Measurements from ENCODE around the gene ATXN7L1. TPM values are rescaled to one million over a fixed set of nuclear protein-coding genes. Genes with fewer than 3 reads are reported as not detected.
A peak's percentile ranks its signal among the peaks of the same experiment; 100 is the strongest.

Gene ATXN7L1
- total and polyA plus RNA-seq, 4 donors = 7.1 to 11.0 (median 8.5) TPM

DNA sequence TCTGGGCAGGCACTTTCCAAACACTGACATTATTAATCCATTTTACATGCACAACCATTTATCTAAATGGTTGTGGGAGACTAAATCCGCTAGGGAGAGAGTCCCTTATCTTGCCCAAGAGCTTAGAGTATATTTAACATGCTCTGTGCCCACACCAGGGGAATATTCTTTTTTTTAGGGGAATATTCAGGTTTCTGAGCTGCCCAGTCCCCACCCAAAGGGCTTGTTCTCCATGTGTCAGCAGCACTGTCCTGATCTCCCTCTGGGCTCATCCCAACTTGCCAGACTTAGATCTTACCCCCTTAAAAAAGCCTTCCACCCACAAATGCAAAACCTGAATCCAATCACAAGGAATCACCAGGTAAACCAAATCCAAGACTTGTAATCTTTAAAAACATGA is 132.1 kb downstream of the ATXN7L1 start:
- H3K9me3 ChIP-seq (ENCODE audit: control insufficient read depth, insufficient read depth, low read length) = no peaks in the 10 kb centered on the region
- no peak overlapping the region for H3K27ac ChIP-seq (ENCODE audit: low read depth, low read length)
- no CpG with 5 or more reads among the region's 1 CpG for WGBS (ENCODE audit: insufficient coverage)
- peaks cover 2% of the 10 kb centered on the region for H3K36me3 ChIP-seq (ENCODE audit: control insufficient read depth, insufficient read depth, low read length)
- DNase-seq (ENCODE audit: low read depth in 4 of 6, low spot score in 6 of 6) = no peak
- H3K27me3 ChIP-seq (ENCODE audit: control insufficient read depth, insufficient read depth, low read length) = no peaks in the 10 kb centered on the region
- H3K4me1 ChIP-seq (ENCODE audit: control insufficient read depth, insufficient read depth, low read length) = no peaks in the 10 kb centered on the region
- H3K4me3 ChIP-seq (ENCODE audit: low read depth, low read length) = no peak overlapping the region

DNA sequence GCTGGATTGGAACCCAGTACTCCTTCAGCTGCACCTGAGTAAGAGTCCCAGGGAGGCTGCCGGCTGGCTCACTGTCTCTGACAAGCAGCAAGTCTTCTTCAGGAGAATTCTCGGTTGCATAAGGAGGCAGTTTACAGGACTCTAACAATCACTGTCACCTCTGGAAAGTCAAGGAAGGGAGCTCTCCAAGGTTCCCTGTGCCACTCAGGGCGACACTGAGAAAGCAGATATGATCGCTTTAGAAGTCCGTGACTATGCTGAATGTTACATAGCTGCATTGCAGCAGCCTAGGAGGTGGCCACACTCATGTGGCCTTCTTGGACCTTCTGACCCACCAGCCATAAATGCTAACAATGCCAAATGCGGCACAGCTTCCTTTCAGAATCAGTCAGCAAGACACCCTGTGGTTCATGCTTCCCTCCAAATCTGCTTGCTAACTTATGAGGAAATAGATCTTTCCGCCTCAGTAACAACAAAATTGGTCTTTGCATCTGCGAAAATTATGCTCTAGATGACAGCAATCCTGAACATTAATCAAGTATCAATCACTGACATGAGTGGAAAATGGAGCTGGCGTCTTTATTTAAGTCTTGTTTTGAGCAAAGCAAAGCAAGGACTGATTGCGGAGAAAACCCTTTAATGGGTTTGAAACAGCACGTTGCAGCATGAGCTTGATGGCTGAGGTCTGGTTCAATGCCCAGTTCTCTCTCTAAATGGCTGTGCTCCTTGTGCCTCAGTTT is 132.9 kb downstream of the ATXN7L1 start:
- Histone ChIP-seq H3K4me1 (ENCODE audit: control insufficient read depth, insufficient read depth, low read length) (no peaks in the 10 kb centered on the region), H3K36me3 (ENCODE audit: control insufficient read depth, insufficient read depth, low read length) (peaks cover 2% of the 10 kb centered on the region), H3K9me3 (ENCODE audit: control insufficient read depth, insufficient read depth, low read length) (no peaks in the 10 kb centered on the region), H3K27me3 (ENCODE audit: control insufficient read depth, insufficient read depth, low read length) (no peaks in the 10 kb centered on the region), H3K4me3 (ENCODE audit: low read depth, low read length) (no peak overlapping the region), H3K27ac (ENCODE audit: low read depth, low read length) (no peak overlapping the region)
- 71% methylated on average over 9 of the region's 11 CpGs for WGBS (ENCODE audit: insufficient coverage)
- peak in 1 of 6 donors; percentile 63 for DNase-seq (ENCODE audit: low read depth in 4 of 6, low spot score in 6 of 6)

DNA sequence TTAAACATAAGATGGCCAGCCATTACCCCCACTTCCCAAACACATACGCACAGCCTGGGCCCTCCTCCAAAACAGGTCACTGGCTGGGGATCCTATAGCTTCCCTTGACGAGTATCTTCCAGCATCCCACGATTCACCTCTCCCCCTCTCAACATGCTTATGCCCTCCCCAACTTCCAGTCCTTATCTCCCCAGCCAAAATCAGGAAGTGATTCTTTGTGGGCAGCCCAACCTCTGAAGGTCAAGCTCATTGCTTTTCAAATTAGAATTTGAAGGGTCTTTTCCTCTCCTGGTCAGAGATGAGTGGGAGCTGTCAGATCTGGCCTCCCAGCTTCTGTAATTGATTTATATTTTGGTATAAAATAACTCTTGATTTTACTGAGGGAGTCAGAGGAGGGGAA is 133.6 kb downstream of the ATXN7L1 start:
- WGBS (ENCODE audit: insufficient coverage) = 60% methylated on average over 3 of the region's 3 CpGs
- DNase-seq (ENCODE audit: low read depth in 4 of 6, low spot score in 6 of 6) = no peak
- Histone ChIP-seq H3K27ac (ENCODE audit: low read depth, low read length) (no peak overlapping the region), H3K9me3 (ENCODE audit: control insufficient read depth, insufficient read depth, low read length) (no peaks in the 10 kb centered on the region), H3K4me1 (ENCODE audit: control insufficient read depth, insufficient read depth, low read length) (no peaks in the 10 kb centered on the region), H3K4me3 (ENCODE audit: low read depth, low read length) (no peak overlapping the region), H3K36me3 (ENCODE audit: control insufficient read depth, insufficient read depth, low read length) (peaks cover 2% of the 10 kb centered on the region), H3K27me3 (ENCODE audit: control insufficient read depth, insufficient read depth, low read length) (no peaks in the 10 kb centered on the region)

DNA sequence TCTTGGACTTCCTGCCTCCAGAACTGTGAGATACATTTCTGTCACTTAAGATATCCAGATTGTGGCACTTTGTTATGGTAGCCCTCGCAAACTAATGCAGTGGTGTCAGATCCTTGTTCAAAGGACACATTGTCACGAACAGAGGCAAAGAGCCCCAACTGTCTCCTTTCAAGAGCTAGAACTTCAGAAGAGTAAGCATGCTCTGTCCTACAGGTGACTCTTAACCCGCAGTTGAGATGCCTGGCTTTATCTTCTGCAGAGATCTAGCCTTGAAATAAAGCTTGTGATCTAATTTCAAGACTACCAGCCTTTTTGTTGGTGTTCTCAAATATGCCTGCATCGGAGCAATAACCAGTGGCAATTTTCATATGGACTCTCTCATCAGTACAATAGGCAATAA is 134.4 kb downstream of the ATXN7L1 start:
- H3K9me3 ChIP-seq (ENCODE audit: control insufficient read depth, insufficient read depth, low read length) = no peaks in the 10 kb centered on the region
- no peak overlapping the region for H3K27ac ChIP-seq (ENCODE audit: low read depth, low read length)
- DNase-seq (ENCODE audit: low read depth in 4 of 6, low spot score in 6 of 6) = no peak
- WGBS (ENCODE audit: insufficient coverage) = 98% methylated on average over 4 of the region's 4 CpGs
- peaks cover 2% of the 10 kb centered on the region for H3K36me3 ChIP-seq (ENCODE audit: control insufficient read depth, insufficient read depth, low read length)
- H3K4me3 ChIP-seq (ENCODE audit: low read depth, low read length) = no peak overlapping the region
- no peaks in the 10 kb centered on the region for H3K27me3 ChIP-seq (ENCODE audit: control insufficient read depth, insufficient read depth, low read length)
- H3K4me1 ChIP-seq (ENCODE audit: control insufficient read depth, insufficient read depth, low read length) = no peaks in the 10 kb centered on the region

DNA sequence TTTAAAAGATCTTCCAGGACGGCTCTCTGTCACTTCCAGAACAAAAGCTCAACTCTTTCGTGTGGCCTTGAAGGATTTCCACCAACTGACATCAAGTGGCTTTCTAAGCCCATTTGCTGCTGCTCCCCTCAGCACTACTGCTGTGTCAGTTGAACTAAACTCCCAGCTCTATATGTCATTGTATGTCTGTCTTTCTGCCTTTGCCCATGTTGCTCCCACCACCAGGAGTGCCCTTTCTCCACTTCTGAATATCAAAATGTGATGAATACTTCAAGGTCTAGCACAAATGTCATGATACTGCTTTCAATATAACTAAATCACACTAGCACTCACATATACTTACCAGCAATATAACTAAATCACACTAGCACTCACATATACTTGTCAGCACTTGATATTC is 138.3 kb downstream of the ATXN7L1 start:
- Histone ChIP-seq H3K36me3 (ENCODE audit: control insufficient read depth, insufficient read depth, low read length) (no peaks in the 10 kb centered on the region), H3K27me3 (ENCODE audit: control insufficient read depth, insufficient read depth, low read length) (no peaks in the 10 kb centered on the region), H3K4me1 (ENCODE audit: control insufficient read depth, insufficient read depth, low read length) (peaks cover 3% of the 10 kb centered on the region), H3K27ac (ENCODE audit: low read depth, low read length) (no peak overlapping the region), H3K4me3 (ENCODE audit: low read depth, low read length) (no peak overlapping the region), H3K9me3 (ENCODE audit: control insufficient read depth, insufficient read depth, low read length) (no peaks in the 10 kb centered on the region)
- no peak for DNase-seq (ENCODE audit: low read depth in 4 of 6, low spot score in 6 of 6)
- WGBS (ENCODE audit: insufficient coverage) = 92% methylated on average over 2 of the region's 2 CpGs

DNA sequence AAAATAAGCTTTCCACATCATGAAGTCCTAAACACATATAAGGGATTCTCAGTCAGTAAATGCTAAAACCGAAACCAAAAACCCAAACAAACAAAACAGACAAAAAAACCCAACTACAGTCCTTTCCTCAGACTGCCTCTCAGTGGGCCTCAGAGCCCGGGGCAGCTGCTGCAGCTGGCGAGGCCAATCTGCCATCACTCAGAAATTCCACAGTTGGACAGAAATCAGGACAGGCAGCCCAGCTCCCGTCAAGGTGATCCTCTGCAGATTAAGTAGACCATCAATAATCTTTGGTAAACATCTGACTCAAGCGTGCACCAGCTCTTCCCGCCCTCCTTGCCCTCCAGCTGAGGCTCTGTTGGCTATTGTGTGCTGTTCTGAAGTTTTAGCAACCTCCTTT is 142.2 kb downstream of the ATXN7L1 start:
- Histone ChIP-seq H3K27ac (ENCODE audit: low read depth, low read length) (no peak overlapping the region), H3K4me1 (ENCODE audit: control insufficient read depth, insufficient read depth, low read length) (peaks cover 3% of the 10 kb centered on the region), H3K4me3 (ENCODE audit: low read depth, low read length) (no peak overlapping the region), H3K27me3 (ENCODE audit: control insufficient read depth, insufficient read depth, low read length) (no peaks in the 10 kb centered on the region), H3K9me3 (ENCODE audit: control insufficient read depth, insufficient read depth, low read length) (no peaks in the 10 kb centered on the region), H3K36me3 (ENCODE audit: control insufficient read depth, insufficient read depth, low read length) (no peaks in the 10 kb centered on the region)
- DNase-seq (ENCODE audit: low read depth in 4 of 6, low spot score in 6 of 6) = no peak
- WGBS (ENCODE audit: insufficient coverage) = 67% methylated on average over 4 of the region's 6 CpGs

DNA sequence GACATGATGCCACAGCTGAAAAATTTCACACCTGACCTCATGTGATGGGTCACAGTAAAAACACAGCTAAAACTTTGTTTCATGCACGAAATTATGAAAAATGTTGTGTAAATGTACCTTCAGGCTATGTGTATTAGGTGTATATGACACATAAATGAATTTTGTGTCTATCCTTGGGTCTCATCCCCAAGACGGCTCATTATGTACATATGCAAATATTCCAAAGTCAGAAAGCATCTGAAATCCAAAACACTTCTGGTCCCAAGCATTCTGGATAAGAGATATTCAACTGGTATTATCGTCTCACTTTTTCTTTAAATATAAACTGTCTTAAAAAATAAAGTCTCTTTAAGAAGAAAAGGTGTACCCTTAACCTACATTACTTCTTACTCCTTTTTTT is 145.4 kb downstream of the ATXN7L1 start:
- Histone ChIP-seq H3K4me1 (ENCODE audit: control insufficient read depth, insufficient read depth, low read length) (peaks cover 3% of the 10 kb centered on the region), H3K27ac (ENCODE audit: low read depth, low read length) (no peak overlapping the region), H3K27me3 (ENCODE audit: control insufficient read depth, insufficient read depth, low read length) (no peaks in the 10 kb centered on the region), H3K36me3 (ENCODE audit: control insufficient read depth, insufficient read depth, low read length) (no peaks in the 10 kb centered on the region), H3K4me3 (ENCODE audit: low read depth, low read length) (no peak overlapping the region), H3K9me3 (ENCODE audit: control insufficient read depth, insufficient read depth, low read length) (no peaks in the 10 kb centered on the region)
- no CpG with 5 or more reads among the region's 3 CpGs for WGBS (ENCODE audit: insufficient coverage)
- DNase-seq (ENCODE audit: low read depth in 4 of 6, low spot score in 6 of 6) = no peak

DNA sequence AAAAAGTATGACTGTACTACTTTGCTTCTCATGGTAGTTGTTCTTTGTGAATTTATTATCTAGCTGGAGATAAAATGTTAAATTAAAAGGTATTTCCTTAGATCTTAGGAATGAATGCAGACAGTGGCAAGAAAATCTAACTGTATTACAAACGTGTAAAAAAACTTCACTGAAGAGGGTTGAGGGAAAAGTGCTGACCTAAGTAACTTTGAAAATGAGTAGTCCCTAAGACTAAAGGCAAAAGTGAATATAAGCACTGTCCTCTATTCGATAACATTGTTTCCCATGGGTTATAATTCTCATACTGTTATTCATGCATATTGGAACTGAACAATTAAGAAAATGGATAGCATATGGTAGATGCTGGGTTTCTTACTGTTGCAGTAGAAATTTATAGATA is 148.4 kb downstream of the ATXN7L1 start:
- no peaks in the 10 kb centered on the region for H3K9me3 ChIP-seq (ENCODE audit: control insufficient read depth, insufficient read depth, low read length)
- peaks cover 4% of the 10 kb centered on the region for H3K4me1 ChIP-seq (ENCODE audit: control insufficient read depth, insufficient read depth, low read length)
- H3K4me3 ChIP-seq (ENCODE audit: low read depth, low read length) = no peak overlapping the region
- DNase-seq (ENCODE audit: low read depth in 4 of 6, low spot score in 6 of 6) = no peak
- no peaks in the 10 kb centered on the region for H3K36me3 ChIP-seq (ENCODE audit: control insufficient read depth, insufficient read depth, low read length)
- no peak overlapping the region for H3K27ac ChIP-seq (ENCODE audit: low read depth, low read length)
- no peaks in the 10 kb centered on the region for H3K27me3 ChIP-seq (ENCODE audit: control insufficient read depth, insufficient read depth, low read length)
- no CpG with 5 or more reads among the region's 2 CpGs for WGBS (ENCODE audit: insufficient coverage)

DNA sequence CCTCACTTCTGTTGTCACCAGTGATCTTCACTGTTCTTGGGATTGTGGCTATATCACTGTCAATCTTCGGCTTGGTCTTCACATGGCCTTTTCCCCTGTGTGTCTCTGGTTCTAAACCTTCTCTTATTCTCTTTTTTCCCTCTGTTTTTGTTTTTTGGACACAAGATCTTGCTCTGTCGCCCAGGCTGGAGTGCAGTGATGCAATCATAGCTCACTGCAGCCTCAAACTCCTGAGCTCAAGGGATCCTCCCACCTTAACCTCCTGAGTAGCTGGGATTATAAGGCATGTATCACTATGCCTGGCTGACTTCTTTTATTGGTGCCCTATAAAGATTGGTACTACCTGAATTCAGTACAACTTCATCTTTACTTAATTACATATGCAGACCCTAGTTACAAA is 151.7 kb downstream of the ATXN7L1 start:
- no peaks in the 10 kb centered on the region for H3K27me3 ChIP-seq (ENCODE audit: control insufficient read depth, insufficient read depth, low read length)
- 100% methylated on average over 1 of the region's 2 CpGs for WGBS (ENCODE audit: insufficient coverage)
- no peak overlapping the region for H3K27ac ChIP-seq (ENCODE audit: low read depth, low read length)
- H3K9me3 ChIP-seq (ENCODE audit: control insufficient read depth, insufficient read depth, low read length) = no peaks in the 10 kb centered on the region
- no peaks in the 10 kb centered on the region for H3K36me3 ChIP-seq (ENCODE audit: control insufficient read depth, insufficient read depth, low read length)
- no peak overlapping the region for H3K4me3 ChIP-seq (ENCODE audit: low read depth, low read length)
- peaks cover 4% of the 10 kb centered on the region for H3K4me1 ChIP-seq (ENCODE audit: control insufficient read depth, insufficient read depth, low read length)
- DNase-seq (ENCODE audit: low read depth in 4 of 6, low spot score in 6 of 6) = no peak

DNA sequence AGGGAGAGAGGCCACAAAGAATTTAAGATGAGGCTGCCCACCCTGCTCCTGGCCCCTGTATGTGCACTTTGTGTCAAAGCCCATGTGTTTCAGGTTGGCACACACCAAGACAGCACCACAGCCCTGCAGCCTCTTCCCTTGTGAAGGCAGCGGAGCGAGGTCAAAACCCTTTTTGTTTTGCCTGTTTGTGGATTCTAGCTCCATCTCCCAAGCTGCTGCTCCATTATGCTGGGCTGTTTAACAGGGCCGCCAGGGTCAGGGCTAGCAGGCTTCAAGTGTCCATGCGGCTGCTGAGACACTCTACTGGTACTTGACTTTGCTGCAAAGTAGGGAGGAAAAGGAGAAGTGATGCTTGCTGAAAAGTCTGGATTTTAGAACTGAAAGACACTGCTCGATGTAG is 152.8 kb downstream of the ATXN7L1 start:
- DNase-seq (ENCODE audit: low read depth in 4 of 6, low spot score in 6 of 6) = peak in 4 of 6 donors; percentile 12 to 70 (median 38)
- 18% methylated on average over 5 of the region's 5 CpGs for WGBS (ENCODE audit: insufficient coverage)
- no peak overlapping the region for H3K27ac ChIP-seq (ENCODE audit: low read depth, low read length)
- no peaks in the 10 kb centered on the region for H3K9me3 ChIP-seq (ENCODE audit: control insufficient read depth, insufficient read depth, low read length)
- peaks cover 4% of the 10 kb centered on the region for H3K4me1 ChIP-seq (ENCODE audit: control insufficient read depth, insufficient read depth, low read length)
- H3K4me3 ChIP-seq (ENCODE audit: low read depth, low read length) = no peak overlapping the region
- H3K27me3 ChIP-seq (ENCODE audit: control insufficient read depth, insufficient read depth, low read length) = no peaks in the 10 kb centered on the region
- H3K36me3 ChIP-seq (ENCODE audit: control insufficient read depth, insufficient read depth, low read length) = no peaks in the 10 kb centered on the region

Data from spinal cord (tissue), 10 donors.